Esophagus muscularis mucosa (tissue), 4 donors: ENCODE results near the gene SMTN. TPM values are rescaled to one million over a fixed set of nuclear protein-coding genes. Genes with fewer than 3 reads are reported as not detected.

Experiments
- DNase-seq: peaks from one replicate; pipeline ENCODE4 v3.0.0-alpha.2; 2017; ENCODE audit errors: extremely low spot score
- H3K27ac ChIP-seq, 4 donors: fragments of 200-600 bp; sonication (generic); replicated peaks in 1 of 4; 1 replicate in 3 of 4; 2 replicates in 1 of 4; pipeline ENCODE4 v1.5.1; 2016 to 2019; ENCODE audit warnings: mild to moderate bottlenecking in 1 of 4
- H3K27me3 ChIP-seq, 4 donors: fragments of 200-600 bp; sonication (generic); one replicate each; pipeline versions ENCODE4 v1.5.1 to v1.6.0; 2016 to 2019
- H3K36me3 ChIP-seq, 4 donors: fragments of 200-600 bp; sonication (generic); one replicate each; pipeline ENCODE4 v1.5.1; 2016 to 2019
- H3K4me1 ChIP-seq, 4 donors: fragments of 200-600 bp; sonication (generic); one replicate each; pipeline ENCODE4 v1.5.1; 2016 to 2019
- H3K4me3 ChIP-seq, 4 donors: fragments of 200-600 bp; sonication (generic); 1 replicate in 2 of 4; 2 replicates in 2 of 4; pipeline ENCODE4 v1.5.1; 2016 to 2019; ENCODE audit warnings: mild to moderate bottlenecking in 4 of 4, moderate library complexity in 1 of 4
- H3K9me3 ChIP-seq, 4 donors: fragments of 200-600 bp; sonication (generic); 1 replicate in 3 of 4; 2 replicates in 1 of 4; pipeline ENCODE4 v1.5.1; 2016 to 2019
- EP300 ChIP-seq: sonication (generic); formaldehyde crosslinking; IDR thresholded peaks from one replicate; pipeline ENCODE4 v1.6.1; 2017; ENCODE audit warnings: antibody characterized with exemption
- POLR2A ChIP-seq: fragments of 450-650 bp; IDR thresholded peaks from one replicate; pipeline ENCODE4 v1.6.1; 2017; ENCODE audit warnings: antibody characterized with exemption, moderate library complexity, mild to moderate bottlenecking, low read depth
- POLR2AphosphoS5 ChIP-seq, 2 donors: sonication (generic); formaldehyde crosslinking; IDR thresholded peaks; one replicate each; pipeline ENCODE4 v1.6.1; 2017; ENCODE audit warnings: antibody characterized with exemption in 2 of 2
- WGBS: methylation state at CpG from one replicate; pipeline ENCODE4 v1.1.5; 2018; 5-methylcytosine and 5-hydroxymethylcytosine counted together
- intact Hi-C: fragments of 100-400 bp; cut with DNase I; formaldehyde crosslinking; loops from one replicate; pipeline ENCODE4 v1.15.1; 2023
- total RNA-seq, 4 donors: library from RNA; depleted of rRNA; stranded (reverse); fragments of >200 nt; gene quantifications; one replicate each; pipeline versions ENCODE4 v1.1.0 to v1.2.1, GENCODE V29; 2016
- TF ChIP-seq, protein P1 (sequence below), 3 experiments: fragments of 200-600 bp in 2 of 3; fragments of 450-650 bp in 1 of 3; sonication (generic) in 2 of 3; IDR thresholded peaks; one replicate each; pipeline ENCODE4 v1.5.1; 2017 to 2019; ENCODE audit warnings: antibody characterized with exemption in 3 of 3, mild to moderate bottlenecking in 2 of 3, moderate library complexity in 1 of 3

The SMTN gene
- total RNA-seq, 4 donors from 2014 or later = 1,154 to 1,495 (median 1,416) TPM

GRCh38 chr22:31135706-31136105, 54.6 kb downstream of the SMTN start:
- Histone ChIP-seq H3K4me1 (no peaks in the 10 kb centered on the region), H3K36me3 (peaks cover 0 to 10% (median 3%) of the 10 kb centered on the region in 4 donors), H3K27me3 (peaks cover 0 to 23% (median 0%) of the 10 kb centered on the region in 4 donors), H3K27ac (no peak overlapping the region), H3K9me3 (no peaks in the 10 kb centered on the region), H3K4me3 (no peak overlapping the region)
- no peak for DNase-seq
- intact Hi-C loops = no loop called here
- TF ChIP-seq EP300 (no peak), POLR2A (no peak), POLR2AphosphoS5 (IDR thresholded peaks at IDR 0.05) (no peak)
- TF ChIP-seq, protein P1, sequence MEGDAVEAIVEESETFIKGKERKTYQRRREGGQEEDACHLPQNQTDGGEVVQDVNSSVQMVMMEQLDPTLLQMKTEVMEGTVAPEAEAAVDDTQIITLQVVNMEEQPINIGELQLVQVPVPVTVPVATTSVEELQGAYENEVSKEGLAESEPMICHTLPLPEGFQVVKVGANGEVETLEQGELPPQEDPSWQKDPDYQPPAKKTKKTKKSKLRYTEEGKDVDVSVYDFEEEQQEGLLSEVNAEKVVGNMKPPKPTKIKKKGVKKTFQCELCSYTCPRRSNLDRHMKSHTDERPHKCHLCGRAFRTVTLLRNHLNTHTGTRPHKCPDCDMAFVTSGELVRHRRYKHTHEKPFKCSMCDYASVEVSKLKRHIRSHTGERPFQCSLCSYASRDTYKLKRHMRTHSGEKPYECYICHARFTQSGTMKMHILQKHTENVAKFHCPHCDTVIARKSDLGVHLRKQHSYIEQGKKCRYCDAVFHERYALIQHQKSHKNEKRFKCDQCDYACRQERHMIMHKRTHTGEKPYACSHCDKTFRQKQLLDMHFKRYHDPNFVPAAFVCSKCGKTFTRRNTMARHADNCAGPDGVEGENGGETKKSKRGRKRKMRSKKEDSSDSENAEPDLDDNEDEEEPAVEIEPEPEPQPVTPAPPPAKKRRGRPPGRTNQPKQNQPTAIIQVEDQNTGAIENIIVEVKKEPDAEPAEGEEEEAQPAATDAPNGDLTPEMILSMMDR (IDR thresholded peaks at IDR 0.05) = no peak
- WGBS = 94% methylated on average over 5 of the region's 6 CpGs

DNA sequence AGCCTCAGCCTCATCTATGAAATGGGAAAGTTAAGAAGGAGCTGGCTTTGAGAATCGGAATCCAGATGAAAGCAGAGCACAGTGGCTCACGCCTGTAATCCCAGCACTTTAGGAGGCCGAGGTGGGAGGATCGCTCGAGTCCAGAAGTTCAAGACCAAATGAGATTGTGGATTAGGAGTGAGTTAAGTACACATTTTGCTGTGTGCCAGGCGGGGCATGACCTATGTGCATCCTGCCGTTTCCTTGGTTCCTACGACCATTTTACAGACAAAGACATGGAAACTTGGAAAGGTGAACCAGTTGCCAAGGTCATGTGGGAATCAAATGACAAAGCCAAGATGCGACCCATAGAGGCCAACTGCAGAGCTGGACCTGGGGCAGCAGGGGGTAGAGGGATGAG, 55.0 kb downstream of the SMTN start:
- no peak overlapping the region for H3K27ac ChIP-seq
- intact Hi-C loops = no loop called here
- no peak for TF ChIP-seq POLR2AphosphoS5 (IDR thresholded peaks at IDR 0.05)
- no peak for TF ChIP-seq EP300
- TF ChIP-seq, protein P1 (IDR thresholded peaks at IDR 0.05) = no peak
- no peak for TF ChIP-seq POLR2A

DNA sequence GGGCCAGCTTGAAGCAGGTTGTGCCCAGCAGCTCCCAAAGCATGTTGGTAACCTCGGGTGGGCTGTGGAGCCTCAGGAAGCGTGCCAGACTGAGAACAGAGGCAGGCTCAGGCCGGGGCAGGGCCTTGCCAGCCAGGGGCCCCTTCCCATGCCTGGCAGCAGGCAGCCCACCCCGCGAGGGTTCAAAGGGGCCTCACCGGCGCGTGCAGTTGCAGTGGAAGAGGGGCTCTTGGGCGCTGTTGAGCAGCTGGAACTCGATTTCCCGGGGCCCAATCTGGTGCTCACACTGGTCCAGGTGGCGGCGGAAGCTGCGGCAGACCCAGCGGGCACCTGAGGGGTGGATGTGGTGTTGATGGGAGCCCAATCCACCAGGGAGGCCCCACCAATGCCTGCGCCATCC, 55.6 kb downstream of the SMTN start:
- no peak for DNase-seq
- H3K4me1 ChIP-seq = no peaks in the 10 kb centered on the region
- peaks cover 0 to 10% (median 3%) of the 10 kb centered on the region in 4 donors for H3K36me3 ChIP-seq
- no peak overlapping the region for H3K27ac ChIP-seq
- no peaks in the 10 kb centered on the region for H3K9me3 ChIP-seq
- intact Hi-C loops = no loop called here
- 91% methylated on average over 15 of the region's 16 CpGs for WGBS
- TF ChIP-seq POLR2AphosphoS5 (IDR thresholded peaks at IDR 0.05) = no peak
- peaks cover 0 to 23% (median 0%) of the 10 kb centered on the region in 4 donors for H3K27me3 ChIP-seq
- H3K4me3 ChIP-seq = no peak overlapping the region

More for the DNA sequence above, 55.0 kb downstream of the SMTN start:
- Histone ChIP-seq H3K36me3 (peaks cover 0 to 10% (median 3%) of the 10 kb centered on the region in 4 donors), H3K4me1 (no peaks in the 10 kb centered on the region), H3K27me3 (peaks cover 0 to 23% (median 0%) of the 10 kb centered on the region in 4 donors), H3K4me3 (no peak overlapping the region), H3K9me3 (no peaks in the 10 kb centered on the region)
- no peak for DNase-seq
- whole genome bisulfite sequencing = 90% methylated on average over 9 of the region's 9 CpGs

DNA sequence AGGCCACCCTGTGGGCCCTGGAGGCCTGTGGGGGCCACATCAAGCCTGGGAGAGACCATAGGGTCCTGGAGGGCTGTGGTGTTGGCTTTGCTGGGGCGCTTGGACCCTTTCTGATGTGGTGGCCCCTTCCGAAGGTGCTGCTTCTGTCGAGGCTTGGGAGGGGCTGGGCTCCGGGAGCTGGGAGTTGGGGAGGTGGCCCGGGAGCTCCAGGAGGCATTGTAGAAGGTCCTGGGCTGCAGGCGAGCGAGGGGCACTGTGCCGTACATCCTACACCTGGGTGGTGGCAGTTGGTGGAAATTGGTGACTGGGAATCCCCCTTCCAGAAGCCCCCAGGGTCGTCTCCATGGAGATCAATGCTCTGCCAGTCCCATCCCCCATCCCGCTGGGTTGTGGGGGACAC, 56.6 kb downstream of the SMTN start:
- Histone ChIP-seq H3K27me3 (peaks cover 0 to 23% (median 0%) of the 10 kb centered on the region in 4 donors), H3K4me1 (no peaks in the 10 kb centered on the region), H3K4me3 (no peak overlapping the region), H3K9me3 (no peaks in the 10 kb centered on the region), H3K27ac (no peak overlapping the region), H3K36me3 (peaks cover 0 to 10% (median 3%) of the 10 kb centered on the region in 4 donors)
- 80% methylated on average over 2 of the region's 10 CpGs for WGBS
- TF ChIP-seq POLR2AphosphoS5 (IDR thresholded peaks at IDR 0.05) = no peak
- TF ChIP-seq, protein P1 (IDR thresholded peaks at IDR 0.05) = no peak
- no peak for TF ChIP-seq POLR2A
- TF ChIP-seq EP300 = no peak
- intact Hi-C loops = no loop called here
- DNase-seq = no peak

DNA sequence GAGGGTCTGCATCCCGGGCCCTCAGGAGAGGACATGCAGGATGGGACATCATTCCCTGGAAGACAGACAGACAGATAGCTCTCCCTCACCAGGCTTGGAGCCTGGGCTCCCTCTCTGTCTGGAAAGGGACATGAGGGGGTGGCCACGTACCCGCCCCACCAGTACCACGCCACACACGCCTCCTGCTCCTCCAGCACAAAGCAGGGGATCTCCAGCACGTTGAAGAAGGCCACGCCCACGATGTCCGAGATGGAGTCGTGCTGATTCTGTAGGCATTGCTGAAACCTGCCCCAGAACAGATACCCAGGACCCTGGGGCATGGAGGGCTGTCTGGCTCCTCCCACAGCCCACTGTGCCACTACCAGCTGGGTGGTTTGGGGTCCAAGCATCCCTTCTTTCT, 57.0 kb downstream of the SMTN start:
- no peak overlapping the region for H3K4me3 ChIP-seq
- H3K36me3 ChIP-seq = peaks cover 0 to 10% (median 3%) of the 10 kb centered on the region in 4 donors
- no peaks in the 10 kb centered on the region for H3K9me3 ChIP-seq
- intact Hi-C loops = no loop called here
- WGBS = 72% methylated on average over 6 of the region's 10 CpGs
- no peak overlapping the region for H3K27ac ChIP-seq
- TF ChIP-seq POLR2AphosphoS5 (IDR thresholded peaks at IDR 0.05) = no peak
- TF ChIP-seq POLR2A = no peak
- TF ChIP-seq, protein P1 (IDR thresholded peaks at IDR 0.05) = no peak
- no peak for TF ChIP-seq EP300
- no peaks in the 10 kb centered on the region for H3K4me1 ChIP-seq
- no peak for DNase-seq
- H3K27me3 ChIP-seq = peaks cover 0 to 23% (median 0%) of the 10 kb centered on the region in 4 donors
